Stromal cell of bone marrow (primary cell): ENCODE measurements around the gene ZP3.
"Not testable (repeated sequence)": the region's sequence is repeated elsewhere in the genome, so short reads cannot be mapped to it uniquely, and the experiment has no call there.

Source experiments
- DNase-seq: peaks from one replicate; pipeline ENCODE4 v3.0.0-alpha.2; 2012; ENCODE audit warnings: low read depth

Gene ZP3

GRCh38 chr7:76485822-76486610, 61.3 kb downstream of the ZP3 start:
- not testable (repeated sequence) for DNase-seq

- not testable (repeated sequence) for DNase-seq
These were observed 61.9 kb downstream of the ZP3 start for GRCh38 chr7:76486618-76487017.

GRCh38 chr7:76487969-76488368, 63.2 kb downstream of the ZP3 start:
- not testable (repeated sequence) for DNase-seq
